HepG2 (cell line): ENCODE results near the gene TIMM17B. TPM values are rescaled to one million over a fixed set of nuclear protein-coding genes. Genes with fewer than 3 reads are reported as not detected.

Experiments used
- BATF2 ChIP-seq: sonication (generic); formaldehyde crosslinking; IDR thresholded peaks from 2 replicates; pipeline ENCODE4 v1.8.0; 2022; ENCODE audit warnings: mild to moderate bottlenecking, missing genetic modification reagents, moderate library complexity
- BCLAF1 ChIP-seq: fragments of 450-650 bp; IDR thresholded peaks from 2 replicates; pipeline ENCODE4 v1.6.1; 2017; ENCODE audit warnings: mild to moderate bottlenecking
- CREB3 ChIP-seq: sonication (generic); formaldehyde crosslinking; IDR thresholded peaks from 2 replicates; pipeline ENCODE4 v1.5.0; 2020; ENCODE audit warnings: missing genetic modification reagents
- EED ChIP-seq: sonication (generic); formaldehyde crosslinking; IDR thresholded peaks from 2 replicates; pipeline ENCODE4 v1.5.0; 2020; ENCODE audit warnings: mild to moderate bottlenecking, missing genetic modification reagents
- ELF1 ChIP-seq: sonication (generic); formaldehyde crosslinking; IDR thresholded peaks from 2 replicates; pipeline ENCODE4 v1.4.0; 2020; ENCODE audit warnings: missing genetic modification reagents
- ERF ChIP-seq: IDR thresholded peaks from 2 replicates; pipeline ENCODE4 v1.6.1; 2018; ENCODE audit warnings: missing biosample characterization, missing genetic modification reagents
- EZH2 ChIP-seq: conservative IDR thresholded peaks from 2 replicates; pipeline ENCODE4 v1.6.1; 2012; ENCODE audit warnings: mild to moderate bottlenecking, low read depth, low read length, moderate library complexity
- GATAD1 ChIP-seq: IDR thresholded peaks from 2 replicates; pipeline ENCODE4 v1.6.1; 2016; ENCODE audit warnings: missing genetic modification reagents, missing compliant biosample characterization
- HMGXB4 ChIP-seq, 2 experiments: sonication (generic) in 1 of 2; formaldehyde crosslinking in 1 of 2; IDR thresholded peaks; 2 replicates each; pipeline versions ENCODE4 v1.4.0 to v1.6.1; 2018 to 2020; ENCODE audit warnings: missing genetic modification reagents in 2 of 2, borderline replicate concordance in 1 of 2, low read depth in 1 of 2, mild to moderate bottlenecking in 1 of 2, missing biosample characterization in 1 of 2
- NCOA1 ChIP-seq: sonication (generic); formaldehyde crosslinking; IDR thresholded peaks from 2 replicates; pipeline ENCODE4 v1.9.0; 2021; ENCODE audit warnings: missing genetic modification reagents
- SIX1 ChIP-seq: sonication (generic); formaldehyde crosslinking; IDR thresholded peaks from 2 replicates; pipeline ENCODE4 v1.4.0; 2020; ENCODE audit warnings: missing genetic modification reagents, borderline replicate concordance
- SKI ChIP-seq: fragments of 450-650 bp; IDR thresholded peaks from one replicate; pipeline ENCODE4 v1.6.1; 2018; ENCODE audit warnings: mild to moderate bottlenecking; ENCODE audit not compliant: partially characterized antibody
- SP1 ChIP-seq, 2 experiments: fragments of 450-650 bp in 1 of 2; sonication (generic) in 1 of 2; formaldehyde crosslinking in 1 of 2; IDR thresholded peaks; 2 replicates each; pipeline versions ENCODE4 v1.4.0 to v1.6.1; 2016 to 2020; ENCODE audit warnings: missing genetic modification reagents in 1 of 2
- SRF ChIP-seq: IDR thresholded peaks from 2 replicates; pipeline ENCODE4 v1.6.1; 2011; ENCODE audit warnings: mild to moderate bottlenecking, low read depth, low read length, moderate library complexity
- SRSF4 ChIP-seq: fragments of 200-400 bp; formaldehyde crosslinking; IDR thresholded peaks from one replicate; pipeline ENCODE4 v1.6.1; 2018; ENCODE audit warnings: mild to moderate bottlenecking, low read depth, low read length, moderate library complexity; ENCODE audit not compliant: poor library complexity, severe bottlenecking
- SSRP1 ChIP-seq: IDR thresholded peaks from 2 replicates; pipeline ENCODE4 v1.6.1; 2016; ENCODE audit warnings: control low read depth
- ZBTB20 ChIP-seq: sonication (generic); formaldehyde crosslinking; IDR thresholded peaks from 2 replicates; pipeline ENCODE4 v1.8.1; 2023; ENCODE audit warnings: missing genetic modification reagents, low read depth, mild to moderate bottlenecking, borderline replicate concordance
- ZFP90 ChIP-seq: sonication (generic); formaldehyde crosslinking; IDR thresholded peaks from 2 replicates; pipeline ENCODE4 v1.8.0; 2022; ENCODE audit warnings: missing genetic modification reagents, mild to moderate bottlenecking, inconsistent platforms, borderline replicate concordance
- ZNF136 ChIP-seq: sonication (generic); formaldehyde crosslinking; IDR thresholded peaks from 2 replicates; pipeline ENCODE4 v1.8.1; 2022; ENCODE audit warnings: low read depth, mild to moderate bottlenecking, moderate library complexity, missing genetic modification reagents
- ZNF235 ChIP-seq: sonication (generic); formaldehyde crosslinking; IDR thresholded peaks from 2 replicates; pipeline ENCODE4 v1.8.1; 2023; ENCODE audit warnings: mild to moderate bottlenecking, missing genetic modification reagents, borderline replicate concordance
- ZNF260 ChIP-seq: sonication (generic); formaldehyde crosslinking; IDR thresholded peaks from 2 replicates; pipeline ENCODE4 v1.4.0; 2020; ENCODE audit warnings: missing genetic modification reagents, low read depth, mild to moderate bottlenecking, borderline replicate concordance
- ZNF263 ChIP-seq: sonication (generic); formaldehyde crosslinking; IDR thresholded peaks from 2 replicates; pipeline ENCODE4 v1.4.0; 2020; ENCODE audit warnings: missing genetic modification reagents
- ZNF576 ChIP-seq: sonication (generic); formaldehyde crosslinking; IDR thresholded peaks from 2 replicates; pipeline ENCODE4 v1.4.0; 2020; ENCODE audit warnings: mild to moderate bottlenecking, missing genetic modification reagents
- ZNF790 ChIP-seq: sonication (generic); formaldehyde crosslinking; IDR thresholded peaks from 2 replicates; pipeline ENCODE4 v1.8.0; 2022; ENCODE audit warnings: missing genetic modification reagents, mild to moderate bottlenecking, borderline replicate concordance
- polyA plus RNA-seq, 8 experiments: library from polyadenylated mRNA; depleted of rRNA in 3 of 8; stranded (reverse) in 7 of 8; unstranded in 1 of 8; fragments of >200 nt; fragmentation: Illumina TruSeq in 4 of 8; extraction: Trizol in 4 of 8; gene quantifications; 2 replicates each; pipeline versions ENCODE4 v1.2.1 to v1.2.3, GENCODE V29; 2011 to 2016; ENCODE audit warnings: low read depth in 4 of 8, missing spikeins in 1 of 8, mixed read lengths in 1 of 8; ENCODE audit not compliant: insufficient read depth in 1 of 8
- total RNA-seq, 5 experiments: library from RNA; depleted of rRNA; stranded (reverse); fragments of >200 nt; fragmentation: Illumina TruSeq; extraction: Trizol; gene quantifications; 2 replicates each; pipeline ENCODE4 v1.2.3, GENCODE V29; 2016; ENCODE audit warnings: low read depth in 1 of 5

The TIMM17B gene
- total and polyA plus RNA-seq, 2 of the 13 experiments (the other 11 are each of a cell fraction or from before 2014, with no cell fraction given) = 56.0 to 72.5 TPM

GRCh38 chrX:48897625-48898306, at the start of gene TIMM17B, which contains the start of gene PQBP1 (continued):
- TF ChIP-seq BCLAF1 = no peak
- TF ChIP-seq ZNF136 (CRISPR knock-in tag) = no peak
- no peak for TF ChIP-seq SRSF4
- no peak for TF ChIP-seq SP1 (IDR thresholded peaks at IDR 0.05)
- peak; percentile 82 for TF ChIP-seq SP1 (CRISPR knock-in tag; IDR thresholded peaks at IDR 0.05)
- no peak for TF ChIP-seq SIX1
- no peak for TF ChIP-seq ZBTB20 (CRISPR knock-in tag)
- TF ChIP-seq ZNF235 (CRISPR knock-in tag) = no peak
- 0 out of 2 replicates have a peak, but pooled peaks have one; percentile 9 for TF ChIP-seq GATAD1
- TF ChIP-seq BATF2 = no peak
- TF ChIP-seq HMGXB4 (CRISPR knock-in tag; IDR thresholded peaks at IDR 0.05; ENCODE audit: borderline replicate concordance in 1 of 2, low read depth in 1 of 2) = peak in 1 of 2 experiments; percentile 38; a peak in 1 of 4 replicates
- no peak for TF ChIP-seq ZFP90 (CRISPR knock-in tag)
- no peak for TF ChIP-seq SSRP1 (CRISPR knock-in tag)
- no peak for TF ChIP-seq SKI
- no peak for TF ChIP-seq CREB3
- no peak for TF ChIP-seq NCOA1
- no peak for TF ChIP-seq EED (CRISPR knock-in tag)
- no peak for TF ChIP-seq ZNF260
- no peak for TF ChIP-seq EZH2
- no peak for TF ChIP-seq ZNF790 (CRISPR knock-in tag)
- TF ChIP-seq ZNF576 (CRISPR knock-in tag) = no peak
- no peak for TF ChIP-seq SRF
- no peak for TF ChIP-seq ZNF263 (CRISPR knock-in tag)
- no peak; the same call in 1 of the 2 replicates for TF ChIP-seq ERF (CRISPR knock-in tag)
- TF ChIP-seq ELF1 (CRISPR knock-in tag) = no peak
